Measurements from ENCODE around the gene INMT.

INMT gene

GRCh38 chr7:30755384-30756154, 3.6 kb downstream of the INMT start:
- no peak for DNase-seq

- no peak for DNase-seq
Observed at GRCh38 chr7:30757342-30757692, 5.4 kb downstream of the INMT start.

DNA sequence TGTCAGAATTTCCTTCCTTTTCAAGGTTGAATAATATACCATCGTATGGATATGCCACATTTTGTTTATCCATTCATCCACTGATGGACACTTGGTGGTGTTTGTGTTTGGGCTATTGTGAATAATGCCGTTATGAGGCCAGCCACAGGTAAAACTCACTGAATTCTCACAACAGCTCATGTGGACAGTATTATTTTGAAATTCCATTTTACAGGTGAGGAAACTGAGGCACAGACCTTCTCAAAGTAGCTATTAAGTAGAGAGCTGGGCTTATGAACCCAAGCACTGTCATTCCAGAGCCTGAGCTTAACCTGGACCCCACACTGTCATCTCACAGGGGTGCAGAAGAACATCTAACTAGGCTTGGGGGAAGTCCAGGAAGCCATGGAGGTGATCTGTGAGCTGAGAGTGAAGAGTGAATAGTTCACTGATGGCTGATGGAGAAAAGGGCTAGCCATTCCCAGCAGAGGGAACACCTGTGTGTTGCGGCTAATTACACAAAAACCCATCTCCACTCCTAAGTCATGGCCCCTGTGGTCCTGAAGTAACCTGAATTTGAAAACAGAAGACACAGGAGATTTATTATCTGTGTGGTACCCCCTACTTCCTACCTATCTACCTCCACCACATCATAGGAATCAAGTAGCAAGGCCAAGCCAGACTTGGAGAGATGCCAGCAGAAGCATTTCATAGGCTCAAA, 8.7 kb downstream of the INMT start:
- DNase-seq: no peak

DNA sequence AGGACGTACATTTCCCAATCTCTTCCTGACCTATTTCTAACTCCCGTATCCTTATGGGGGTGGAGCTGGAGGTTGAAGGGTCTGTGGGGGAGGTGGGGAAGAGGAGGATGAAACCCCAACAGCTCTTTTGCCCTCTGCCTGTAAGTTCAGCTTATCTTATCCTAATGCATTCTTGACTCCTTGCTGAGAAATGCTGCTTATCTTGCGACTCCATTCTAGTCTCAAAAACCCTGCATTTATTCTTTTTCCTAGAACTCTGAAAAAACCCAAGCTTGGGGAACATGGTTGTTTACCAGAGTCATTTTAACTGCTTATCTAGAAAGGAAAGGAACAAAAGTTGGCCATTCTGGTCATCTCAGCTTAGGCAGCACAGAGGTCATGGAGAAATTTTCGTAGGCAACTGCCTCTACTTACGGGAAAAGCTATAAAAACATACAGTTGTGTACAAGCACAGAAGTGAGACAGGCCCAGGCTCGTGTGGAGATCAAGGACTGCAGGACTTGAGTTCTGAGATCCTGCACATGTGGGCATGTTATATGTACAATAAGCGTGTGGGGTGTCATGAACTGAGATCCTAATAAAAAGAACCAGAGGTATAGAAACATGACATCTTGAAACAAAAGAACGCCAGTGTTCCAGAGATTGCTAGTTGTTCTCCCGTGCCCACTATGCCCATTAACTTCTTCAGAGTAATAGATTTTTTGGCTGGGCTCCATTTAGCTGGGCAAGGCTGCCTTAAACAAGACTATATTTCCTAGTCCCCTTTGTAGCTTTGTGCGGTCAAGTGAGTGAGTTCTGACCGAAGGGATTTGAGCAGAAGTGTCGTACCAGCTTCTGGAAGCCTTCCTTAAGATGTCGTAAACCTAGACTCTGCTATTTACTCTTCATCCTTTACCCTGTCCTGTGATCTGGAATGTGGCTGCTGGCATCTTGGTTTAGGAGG, 9.6 kb downstream of the INMT start:
- no peak for DNase-seq

GRCh38 chr7:30764030-30764975, 12.4 kb downstream of the INMT start:
- no peak for DNase-seq

- no peak for DNase-seq
Observed at GRCh38 chr7:30765408-30765807, 13.5 kb downstream of the INMT start.

DNA sequence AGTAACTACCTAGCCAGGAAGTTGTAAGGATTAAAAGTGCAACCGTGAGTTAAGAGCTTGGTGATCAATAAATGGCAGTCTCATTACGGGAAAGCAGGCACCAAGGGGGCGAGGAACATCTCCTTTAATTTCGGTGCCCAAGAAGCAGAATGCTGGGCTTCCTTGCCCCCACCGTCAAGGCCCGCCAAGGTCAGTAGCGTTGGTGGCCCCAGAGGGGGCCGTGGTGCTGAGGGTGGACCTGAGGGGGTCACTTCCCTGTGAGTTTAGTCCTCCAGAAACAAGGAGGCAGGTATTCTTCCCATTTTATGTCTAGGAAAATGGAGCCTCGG, 18.9 kb downstream of the INMT start:
- no peak for DNase-seq

DNA sequence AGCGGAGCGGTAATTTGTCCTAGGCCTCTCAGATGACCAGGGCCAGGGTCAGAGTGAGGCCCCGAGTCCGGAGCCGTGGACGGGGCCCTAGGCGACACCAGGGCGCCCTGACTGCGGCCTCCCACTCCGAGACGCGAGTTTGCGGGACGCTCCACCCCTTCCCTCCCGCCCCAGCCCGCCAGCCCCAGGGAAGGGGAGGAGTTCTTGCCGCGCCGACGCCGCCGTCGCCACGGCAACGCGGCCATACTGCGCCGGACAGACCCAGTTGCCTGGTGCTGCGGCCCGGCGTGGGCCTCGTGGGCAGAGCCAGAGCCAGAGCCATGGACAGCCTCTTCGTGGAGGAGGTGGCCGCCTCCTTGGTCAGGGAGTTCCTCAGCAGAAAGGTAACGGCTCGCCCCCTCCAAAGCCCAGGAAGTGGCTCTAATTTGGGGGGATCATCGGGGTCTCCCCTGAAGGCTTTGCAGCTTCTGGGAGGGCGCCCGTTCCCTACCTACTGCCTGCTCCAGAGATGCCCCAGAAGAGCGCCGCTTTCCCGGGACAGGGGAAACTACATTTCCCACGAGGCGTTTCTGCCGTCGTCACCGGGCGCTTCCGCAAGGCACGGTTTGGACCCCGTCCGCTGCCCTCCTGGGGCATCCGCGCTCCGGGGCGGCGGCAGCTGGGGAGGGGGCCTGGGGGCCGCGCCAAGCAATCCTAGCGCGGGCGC, 19.4 kb downstream of the INMT start, which contains the start of gene MINDY4:
MINDY4 (plus strand) TSS at position 244 of the 706 bp plus-strand sequence; CDS start at position 321, 77 bp downstream.
- peak; percentile 84 for DNase-seq

GRCh38 chr7:30771880-30772425, 20.0 kb downstream of the INMT start:
- peak; percentile 23 for DNase-seq

- DNase-seq: no peak
Observed at GRCh38 chr7:30772984-30773383, 21.0 kb downstream of the INMT start.

DNA sequence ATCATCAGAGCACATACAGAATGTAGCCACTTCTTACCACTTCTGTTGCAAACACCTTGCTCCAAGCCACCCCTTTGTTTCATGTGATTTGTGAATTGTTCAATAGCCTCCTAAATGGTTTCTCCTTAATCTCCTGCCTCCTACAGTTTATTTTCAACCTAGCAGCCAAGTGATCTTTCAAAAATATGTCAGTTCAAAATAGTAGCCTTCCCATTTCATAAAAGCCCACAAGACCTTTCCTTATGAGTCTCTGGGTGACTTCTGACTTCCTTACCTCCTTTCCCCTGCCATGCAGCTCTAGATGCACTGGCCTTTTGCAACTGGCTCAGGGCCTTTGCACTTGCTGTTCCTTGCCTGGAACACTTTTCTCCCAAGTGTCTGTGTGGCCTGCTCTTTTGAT, 24.1 kb downstream of the INMT start:
- DNase-seq: no peak

DNA sequence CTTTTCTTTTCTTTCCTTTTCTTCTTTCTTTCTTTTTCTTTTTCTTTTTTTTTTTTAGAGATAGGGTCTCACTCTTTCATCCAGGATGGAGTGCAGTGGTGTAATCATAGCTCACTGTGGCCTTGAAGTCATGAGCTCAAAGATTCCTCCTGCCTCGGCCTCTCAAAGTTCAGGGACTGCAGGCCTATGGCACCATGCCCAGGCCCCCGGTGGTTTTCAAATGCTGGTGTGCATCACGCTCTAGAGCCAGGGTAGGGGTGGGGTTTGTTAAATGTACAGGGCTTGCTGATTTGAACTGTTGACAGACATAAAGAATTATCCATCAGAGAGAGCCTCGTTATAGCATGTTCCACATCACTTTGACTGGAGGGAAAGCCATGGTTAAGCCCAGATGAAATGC, 25.0 kb downstream of the INMT start:
- DNase-seq: no peak

DNA sequence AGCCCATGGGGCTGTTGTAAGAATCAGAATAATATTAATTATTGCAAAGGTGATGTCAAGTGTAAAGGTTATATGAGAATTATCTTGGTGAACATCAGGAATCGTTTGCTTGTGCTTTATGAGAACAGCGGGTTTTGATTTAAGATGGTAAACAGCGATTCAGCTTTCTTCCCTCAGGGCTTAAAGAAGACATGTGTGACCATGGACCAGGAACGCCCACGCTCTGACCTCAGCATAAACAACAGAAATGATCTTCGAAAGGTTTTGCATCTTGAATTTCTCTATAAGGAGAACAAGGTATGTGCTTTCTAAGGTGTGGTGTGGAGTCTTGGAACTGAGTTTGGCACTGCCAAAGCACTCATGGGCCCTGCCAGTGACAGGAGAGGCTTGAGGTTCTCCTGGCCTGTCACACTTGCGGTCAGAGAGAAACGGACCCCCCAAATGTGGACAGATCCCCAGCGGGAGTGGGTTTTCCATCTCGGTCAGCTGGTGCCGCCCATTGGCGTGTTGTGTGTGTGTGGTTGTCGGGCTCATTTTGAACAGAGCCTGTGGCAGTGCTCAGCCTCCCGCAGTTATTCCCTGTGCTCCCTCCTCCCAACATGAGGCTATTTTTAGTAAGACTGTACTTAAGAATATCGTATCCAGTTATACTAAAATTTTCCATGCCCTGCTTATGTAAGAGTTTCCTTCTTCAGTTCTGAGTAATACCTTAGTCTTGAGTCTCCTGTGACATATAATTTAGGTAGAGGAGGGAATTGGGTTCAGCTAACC, 26.5 kb downstream of the INMT start:
- DNase-seq: no peak

DNA sequence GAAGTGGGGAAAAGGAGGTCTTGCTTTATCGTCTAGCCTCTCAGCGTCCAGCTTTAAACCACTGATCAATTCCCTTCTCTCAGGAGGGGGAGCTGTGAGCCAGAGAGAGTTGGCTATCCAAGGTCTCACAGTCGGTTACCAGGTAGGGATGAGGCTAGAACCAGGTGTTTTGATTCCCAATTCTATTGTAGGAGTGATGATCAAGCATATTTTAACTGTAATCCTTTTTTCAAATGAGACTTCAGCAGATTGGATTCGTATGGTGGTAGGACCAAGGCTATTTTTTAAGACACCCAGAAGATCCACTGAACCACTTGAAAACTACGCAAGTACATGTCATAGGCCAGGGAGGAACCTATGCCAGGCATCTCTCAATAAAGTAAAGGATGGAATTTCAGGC, 27.6 kb downstream of the INMT start:
- no peak for DNase-seq

DNA sequence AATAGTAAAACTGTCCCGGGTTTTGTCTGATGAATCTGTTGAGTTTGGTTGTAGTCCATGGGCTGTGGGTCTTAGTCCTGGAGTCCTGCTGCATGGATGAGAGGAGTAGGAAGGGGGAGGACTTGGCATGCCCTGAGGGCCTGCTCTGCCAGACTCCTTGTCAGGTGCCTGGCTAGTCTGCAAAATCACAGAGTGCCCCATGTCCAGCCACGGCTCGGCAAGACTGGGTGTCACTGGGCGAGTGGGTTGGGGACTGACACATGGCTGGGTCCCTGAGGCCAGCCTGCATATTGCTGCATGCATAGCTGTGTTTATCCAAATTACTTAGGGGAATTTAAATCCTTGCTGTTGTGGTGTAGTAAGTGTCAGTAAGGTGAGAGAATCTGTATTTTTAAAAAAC, 29.0 kb downstream of the INMT start:
- no peak for DNase-seq

- no peak for DNase-seq
Observed at GRCh38 chr7:30782690-30783089, 30.8 kb downstream of the INMT start.

GRCh38 chr7:30785786-30786185, 33.9 kb downstream of the INMT start:
- no peak for DNase-seq

DNA sequence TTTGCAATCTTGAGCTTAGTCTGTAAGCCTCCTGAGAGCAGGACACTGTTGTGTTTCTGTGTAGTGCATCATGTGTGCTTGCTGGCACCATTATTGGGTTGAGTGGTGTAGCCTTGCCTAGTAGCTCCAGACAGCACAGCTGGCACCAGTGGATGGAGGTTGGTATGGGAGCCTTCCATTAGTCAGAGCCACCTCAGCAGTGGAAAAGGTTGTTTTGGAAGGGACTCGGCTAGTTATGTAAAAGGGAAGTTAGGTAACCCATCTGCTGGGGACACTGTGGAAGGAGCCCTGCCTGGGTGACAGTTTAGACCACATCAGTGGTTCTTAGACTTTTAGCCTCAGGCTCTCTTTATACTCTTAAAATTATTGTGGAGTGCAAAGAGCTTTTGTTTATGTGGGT, 35.6 kb downstream of the INMT start:
- DNase-seq: no peak

DNA sequence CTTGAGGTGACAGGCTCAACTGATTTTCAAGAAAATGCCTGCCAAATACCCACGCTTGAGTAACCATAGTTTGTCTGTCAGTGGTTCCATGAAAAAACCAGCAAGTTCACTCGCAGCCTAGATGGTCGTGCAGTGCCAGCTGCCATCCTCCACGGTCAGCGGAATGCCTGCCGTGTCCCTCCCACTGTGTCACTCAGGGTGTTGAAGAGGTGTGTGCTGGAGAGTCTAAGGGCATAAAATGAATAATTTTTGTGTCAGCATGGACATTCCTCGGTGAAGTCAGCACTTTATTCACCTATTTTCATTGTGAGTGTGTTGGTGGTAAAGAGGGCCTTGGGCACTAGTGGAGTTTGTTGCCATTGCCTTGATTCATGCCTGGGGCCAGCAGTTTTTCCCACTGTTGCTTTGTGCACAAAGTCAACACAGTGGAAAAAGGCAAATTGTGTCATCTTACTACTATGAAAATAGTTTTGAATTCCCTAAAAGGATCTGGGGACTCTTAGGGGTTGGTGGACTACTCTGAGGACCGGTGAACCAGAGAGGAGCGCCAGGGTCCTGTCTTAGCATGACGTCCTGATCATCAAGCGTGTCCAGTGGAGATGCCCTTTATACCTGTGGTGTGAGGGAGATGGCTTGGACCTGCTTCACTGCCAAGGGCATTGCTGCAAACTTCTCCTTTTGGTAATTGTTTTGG, 36.9 kb downstream of the INMT start:
- DNase-seq: no peak

- no peak for DNase-seq
Observed at GRCh38 chr7:30789334-30789711, 37.4 kb downstream of the INMT start.

Data from activated CD4-positive, alpha-beta T cell treated with anti-CD3 and anti-CD28 coated beads, Interleukin-2, Interleukin-6, amounts not matched to agents 100 ng/mL and 50 ng/mL, durations not matched to agents 16 hours and 8 hours (primary cell).